ENCODE results near the gene ID3.

Gene ID3

GRCh38 chr1:23548704-23549143, 10.6 kb downstream of the ID3 start:
- peaks cover 73% of the 10 kb centered on the region for H3K4me1 ChIP-seq (ENCODE audit: insufficient read depth, low read length, severe bottlenecking)
- H3K9me3 ChIP-seq (ENCODE audit: low read length) = no peaks in the 10 kb centered on the region
- H4K20me1 ChIP-seq (ENCODE audit: insufficient read depth, low read length) = no peaks in the 10 kb centered on the region
- H3K36me3 ChIP-seq (ENCODE audit: insufficient read depth, low read length) = no peaks in the 10 kb centered on the region
- no peak overlapping the region for H2AFZ ChIP-seq (ENCODE audit: low read length)
- H3K9ac ChIP-seq (ENCODE audit: low read length) = no peak overlapping the region; the same call in 1 of the 2 replicates
- H3K4me2 ChIP-seq (ENCODE audit: low read length) = no peak overlapping the region; the same call in 1 of the 2 replicates
- H3K27me3 ChIP-seq (ENCODE audit: insufficient read depth, low read length) = no peaks in the 10 kb centered on the region
- H3K79me2 ChIP-seq (ENCODE audit: insufficient read depth, low read length) = no peaks in the 10 kb centered on the region
- H3K4me3 ChIP-seq (ENCODE audit: low read depth, low read length, poor library complexity, severe bottlenecking) = no peak overlapping the region
- TF ChIP-seq EZH2 (IDR thresholded peaks at IDR 0.05; ENCODE audit: borderline replicate concordance, low read length) (no peak), CTCF (IDR thresholded peaks at IDR 0.05; ENCODE audit: low read length) (no peak)
- no peaks in the 10 kb centered on the region for H3K9me2 ChIP-seq (ENCODE audit: low read depth, low read length)
- H3K27ac ChIP-seq (ENCODE audit: low read depth, low read length, poor library complexity, severe bottlenecking) = peak overlapping the region; percentile 73
- H3F3A ChIP-seq (ENCODE audit: insufficient read depth, low read length) = no peaks in the 10 kb centered on the region

- no peak overlapping the region for H2AFZ ChIP-seq (ENCODE audit: low read length)
- H3K4me3 ChIP-seq (ENCODE audit: low read depth, low read length, poor library complexity, severe bottlenecking) = no peak overlapping the region
- peaks cover 61% of the 10 kb centered on the region for H3K4me1 ChIP-seq (ENCODE audit: insufficient read depth, low read length, severe bottlenecking)
- no peaks in the 10 kb centered on the region for H3K36me3 ChIP-seq (ENCODE audit: insufficient read depth, low read length)
- no peaks in the 10 kb centered on the region for H3K79me2 ChIP-seq (ENCODE audit: insufficient read depth, low read length)
- H3K9me3 ChIP-seq (ENCODE audit: low read length) = no peaks in the 10 kb centered on the region
- no peak overlapping the region for H3K9ac ChIP-seq (ENCODE audit: low read length)
- no peaks in the 10 kb centered on the region for H4K20me1 ChIP-seq (ENCODE audit: insufficient read depth, low read length)
- no peak overlapping the region for H3K4me2 ChIP-seq (ENCODE audit: low read length)
- peak overlapping the region; percentile 73 for H3K27ac ChIP-seq (ENCODE audit: low read depth, low read length, poor library complexity, severe bottlenecking)
- TF ChIP-seq EZH2 (IDR thresholded peaks at IDR 0.05; ENCODE audit: borderline replicate concordance, low read length) (no peak), CTCF (IDR thresholded peaks at IDR 0.05; ENCODE audit: low read length) (no peak)
- no peaks in the 10 kb centered on the region for H3K9me2 ChIP-seq (ENCODE audit: low read depth, low read length)
- H3F3A ChIP-seq (ENCODE audit: insufficient read depth, low read length) = no peaks in the 10 kb centered on the region
- H3K27me3 ChIP-seq (ENCODE audit: insufficient read depth, low read length) = no peaks in the 10 kb centered on the region
Measured at GRCh38 chr1:23546897-23547584, 12.3 kb downstream of the ID3 start.

DNA sequence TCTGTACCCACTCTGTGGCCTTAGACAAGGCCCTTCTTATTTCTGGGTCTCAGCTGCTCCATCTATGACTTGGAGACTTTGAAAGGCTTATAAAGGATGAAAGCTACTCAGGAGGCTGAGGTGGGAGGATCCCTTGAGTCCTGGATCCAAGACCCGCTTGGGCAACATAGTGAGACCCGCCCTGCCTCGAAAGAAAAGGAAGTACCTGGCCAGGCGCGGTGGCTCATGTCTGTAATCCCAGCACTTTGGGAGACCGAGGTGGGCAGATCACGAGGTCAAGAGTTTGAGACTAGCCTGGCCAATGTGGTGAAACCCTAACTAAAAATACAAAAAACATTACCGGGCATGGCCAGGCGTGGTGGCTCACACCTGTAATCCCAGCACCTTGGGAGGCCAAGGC, 13.4 kb downstream of the ID3 start:
- Histone ChIP-seq H3K79me2 (ENCODE audit: insufficient read depth, low read length) (no peaks in the 10 kb centered on the region), H3K4me3 (ENCODE audit: low read depth, low read length, poor library complexity, severe bottlenecking) (no peak overlapping the region), H3K27ac (ENCODE audit: low read depth, low read length, poor library complexity, severe bottlenecking) (peak overlapping the region; percentile 32), H4K20me1 (ENCODE audit: insufficient read depth, low read length) (no peaks in the 10 kb centered on the region), H3K9me2 (ENCODE audit: low read depth, low read length) (no peaks in the 10 kb centered on the region), H2AFZ (ENCODE audit: low read length) (no peak overlapping the region), H3F3A (ENCODE audit: insufficient read depth, low read length) (no peaks in the 10 kb centered on the region), H3K9ac (ENCODE audit: low read length) (no peak overlapping the region), H3K4me2 (ENCODE audit: low read length) (no peak overlapping the region), H3K4me1 (ENCODE audit: insufficient read depth, low read length, severe bottlenecking) (peaks cover 49% of the 10 kb centered on the region), H3K27me3 (ENCODE audit: insufficient read depth, low read length) (no peaks in the 10 kb centered on the region), H3K36me3 (ENCODE audit: insufficient read depth, low read length) (no peaks in the 10 kb centered on the region), H3K9me3 (ENCODE audit: low read length) (no peaks in the 10 kb centered on the region)
- TF ChIP-seq CTCF (IDR thresholded peaks at IDR 0.05; ENCODE audit: low read length) (no peak), EZH2 (IDR thresholded peaks at IDR 0.05; ENCODE audit: borderline replicate concordance, low read length) (no peak)
